22Rv1 (cell line): Measurements from ENCODE around the gene CERS5.

Source experiments
- H3K27ac ChIP-seq: fragments of 450-650 bp; 2 replicates; pipeline ENCODE4 v1.5.1; 2017
- CTCF ChIP-seq: fragments of 450-650 bp; IDR thresholded peaks from 2 replicates; pipeline ENCODE4 v1.5.1; 2017; ENCODE audit warnings: mild to moderate bottlenecking
- ZFX ChIP-seq: fragments of 450-650 bp; IDR thresholded peaks from 2 replicates; pipeline ENCODE4 v1.6.1; 2017; ENCODE audit warnings: antibody characterized with exemption, borderline replicate concordance

The CERS5 gene

GRCh38 chr12:50103767-50104321 is 63.3 kb downstream of the CERS5 start, which contains the start of gene GPD1:
GPD1 (plus strand) TSS chr12:50104008; CDS start chr12:50104051, 43 bp downstream.
- TF ChIP-seq CTCF (peak; percentile 28; the same call in 1 of the 2 replicates), ZFX (no peak)
- H3K27ac ChIP-seq, result 0 out of 2 replicates have a peak within 1 kb of the TSS, but pooled peaks have one; percentile 20

GRCh38 chr12:50103351-50103750 is 63.8 kb downstream of the CERS5 start:
- TF ChIP-seq ZFX (no peak), CTCF (no peak)

GRCh38 chr12:50102646-50103309 is 64.4 kb downstream of the CERS5 start:
- 0 out of 2 replicates have a peak overlapping the region, but pooled peaks have one; percentile 20 for H3K27ac ChIP-seq
- TF ChIP-seq ZFX, result no peak
- TF ChIP-seq CTCF, result no peak

More at GRCh38 chr12:50103351-50103750, 63.8 kb downstream of the CERS5 start:
- 0 out of 2 replicates have a peak overlapping the region, but pooled peaks have one; percentile 20 for H3K27ac ChIP-seq

GRCh38 chr12:50102131-50102531 is 65.0 kb downstream of the CERS5 start:
- TF ChIP-seq ZFX, result no peak
- no peak for TF ChIP-seq CTCF
- H3K27ac ChIP-seq, result no peak overlapping the region; the same call in 1 of the 2 replicates

- no peak for TF ChIP-seq ZFX
- peak; percentile 50 for TF ChIP-seq CTCF
- peak overlapping the region; percentile 2; the same call in 1 of the 2 replicates for H3K27ac ChIP-seq
These were observed 65.5 kb downstream of the CERS5 start for GRCh38 chr12:50101663-50102062.

GRCh38 chr12:50100561-50100960 is 66.6 kb downstream of the CERS5 start:
- no peak overlapping the region; the same call in 1 of the 2 replicates for H3K27ac ChIP-seq
- no peak for TF ChIP-seq ZFX
- TF ChIP-seq CTCF, result no peak
